K562 (cell line): Measurements from ENCODE around the gene ADM5. TPM values are rescaled to one million over a fixed set of nuclear protein-coding genes. Genes with fewer than 3 reads are reported as not detected.

Source experiments
- ATAC-seq: fragments of 200-7000 bp; cut with Tn5 transposase; 3 replicates; pipeline ENCODE4 v1.9.1; 2020; ENCODE audit warnings: moderate library complexity
- BruUV-seq: library from RNA; stranded (reverse); fragments of 400-500 nt; replicated peaks from 2 replicates; lab custom pipeline; 2021; lab: Mats Ljungman, UMichigan
- CTCF ChIA-PET: fragments of 300-600 bp; formaldehyde crosslinking; extraction: SDS; loops from one replicate; lab custom pipeline; 2021; ENCODE audit warnings: low intra/inter-chr PET ratio; lab: Yijun Ruan, JAX
- POLR2A ChIA-PET: fragments of 300-600, 350-650 bp; sonication (Branson Sonifier 250); formaldehyde crosslinking; extraction: SDS; loops from one replicate; lab custom pipeline; 2021; ENCODE audit warnings: antibody characterized with exemption, inconsistent platforms; lab: Yijun Ruan, JAX
- DNase-seq, 4 experiments: peaks; one replicate each; pipeline versions ENCODE4 v3.0.0 to v3.0.0-alpha.2; 2011 to 2018; ENCODE audit warnings: low spot score in 3 of 4, mixed read lengths in 3 of 4; ENCODE audit errors: extremely low read depth in 1 of 4
- FAIRE-seq: peaks from 2 replicates; lab custom pipeline; 2011; peaks lifted over from hg19 to GRCh38; lab: Jason Lieb, UNC
- H2AFZ ChIP-seq: 2 replicates; pipeline ENCODE4 v1.6.0; 2011; ENCODE audit warnings: low read depth, low read length, control low read depth, inconsistent platforms
- H3K27ac ChIP-seq: fragments of 200-600 bp; 3 replicates; pipeline ENCODE4 v1.8.0; 2011; ENCODE audit warnings: low read depth, mild to moderate bottlenecking, control low read depth, inconsistent platforms, low read length, moderate library complexity, mixed read lengths; ENCODE audit errors: extremely low read depth
- H3K27me3 ChIP-seq, 2 experiments: fragments of 300-600 bp in 1 of 2; 2 replicates in 1 of 2; 3 replicates in 1 of 2; pipeline versions ENCODE4 v1.6.0 to v1.8.0; 2011; ENCODE audit warnings: inconsistent platforms in 2 of 2, low read length in 2 of 2, mild to moderate bottlenecking in 1 of 2, mixed read lengths in 1 of 2, moderate library complexity in 1 of 2; ENCODE audit not compliant: control insufficient read depth in 2 of 2, insufficient read depth in 2 of 2
- H3K36me3 ChIP-seq: fragments of 300-600 bp; 3 replicates; pipeline ENCODE4 v1.8.0; 2011; ENCODE audit warnings: mild to moderate bottlenecking, low read length, inconsistent platforms; ENCODE audit not compliant: control insufficient read depth, insufficient read depth
- H3K4me1 ChIP-seq, 2 experiments: fragments of 200-600 bp in 1 of 2; replicated peaks in 1 of 2; 2 replicates in 1 of 2; 3 replicates in 1 of 2; pipeline versions ENCODE4 v1.5.1 to v1.8.0; 2011; ENCODE audit warnings: inconsistent platforms in 2 of 2, low read length in 2 of 2, mild to moderate bottlenecking in 1 of 2, mixed read lengths in 1 of 2, moderate library complexity in 1 of 2; ENCODE audit not compliant: control insufficient read depth in 2 of 2, insufficient read depth in 2 of 2
- H3K4me2 ChIP-seq: 2 replicates; pipeline ENCODE4 v1.6.1; 2011; ENCODE audit warnings: low read length, control low read depth, inconsistent platforms, mixed read lengths; ENCODE audit not compliant: insufficient read depth
- H3K4me3 ChIP-seq: fragments of 200-600 bp; sonication (generic), shearing (Covaris generic); 2 replicates; pipeline ENCODE4 v1.5.1; 2016; ENCODE audit warnings: control low read depth, inconsistent platforms
- H3K79me2 ChIP-seq: fragments of 200-600 bp; 3 replicates; pipeline ENCODE4 v1.8.0; 2011; ENCODE audit warnings: low read length, inconsistent platforms; ENCODE audit not compliant: control insufficient read depth, insufficient read depth
- H3K9ac ChIP-seq, 2 experiments: 2 replicates each; pipeline versions ENCODE4 v1.6.0 to v1.6.1; 2011; ENCODE audit warnings: low read depth in 2 of 2, low read length in 2 of 2, control low read depth in 1 of 2, inconsistent platforms in 1 of 2, mild to moderate bottlenecking in 1 of 2, mixed read lengths in 1 of 2; ENCODE audit not compliant: insufficient read depth in 1 of 2
- H3K9me1 ChIP-seq: one replicate; pipeline ENCODE4 v1.6.0; 2011; ENCODE audit warnings: inconsistent platforms, mild to moderate bottlenecking, low read length, moderate library complexity; ENCODE audit not compliant: control insufficient read depth, insufficient read depth
- H3K9me3 ChIP-seq: replicated peaks from 2 replicates; pipeline ENCODE4 v1.5.1; 2011; ENCODE audit warnings: low read depth, low read length, inconsistent platforms; ENCODE audit not compliant: control insufficient read depth, insufficient read depth
- H4K20me1 ChIP-seq: replicated peaks from 2 replicates; pipeline ENCODE4 v1.6.1; 2011; ENCODE audit warnings: low read length, inconsistent platforms, mixed read lengths; ENCODE audit not compliant: control insufficient read depth, insufficient read depth
- BCOR ChIP-seq: fragments of 450-650 bp; IDR thresholded peaks from 2 replicates; pipeline ENCODE4 v1.6.1; 2016
- CBX1 ChIP-seq: sonication (generic); IDR thresholded peaks from 2 replicates; pipeline ENCODE4 v1.6.1; 2016; ENCODE audit warnings: antibody characterized with exemption, low read depth, mild to moderate bottlenecking
- E2F1 ChIP-seq: sonication (generic); formaldehyde crosslinking; IDR thresholded peaks from 2 replicates; pipeline ENCODE4 v1.8.1; 2023; ENCODE audit warnings: mild to moderate bottlenecking, missing genetic modification reagents, moderate library complexity
- HDAC2 ChIP-seq: fragments of 450-650 bp; IDR thresholded peaks from 2 replicates; pipeline ENCODE4 v1.6.1; 2016; ENCODE audit warnings: mild to moderate bottlenecking
- HDAC6 ChIP-seq: IDR thresholded peaks from 2 replicates; pipeline ENCODE4 v1.6.1; 2012; ENCODE audit warnings: low read depth, mild to moderate bottlenecking, control low read depth, inconsistent platforms, low read length, moderate library complexity
- KDM1A ChIP-seq, 2 experiments: fragments of 450-650 bp; IDR thresholded peaks; 2 replicates each; pipeline ENCODE4 v1.6.1; 2016; ENCODE audit warnings: mild to moderate bottlenecking in 2 of 2
- PTBP1 ChIP-seq: fragments of 200-400 bp; formaldehyde crosslinking; IDR thresholded peaks from 2 replicates; pipeline ENCODE4 v1.6.1; 2017; ENCODE audit warnings: low read depth, low read length
- RBM25 ChIP-seq: fragments of 200-400 bp; formaldehyde crosslinking; IDR thresholded peaks from 2 replicates; pipeline ENCODE4 v1.6.1; 2018; ENCODE audit warnings: low read length, low read depth, moderate library complexity; ENCODE audit not compliant: severe bottlenecking
- SMARCA5 ChIP-seq: fragments of 450-650 bp; IDR thresholded peaks from 2 replicates; pipeline ENCODE4 v1.6.1; 2016
- ZFP36 ChIP-seq: fragments of 150-350 bp; IDR thresholded peaks from 2 replicates; pipeline ENCODE4 v1.6.1; 2018; ENCODE audit warnings: low read length, low read depth; ENCODE audit not compliant: partially characterized antibody
- WGBS: fragments of 100-300 bp; shearing (Covaris generic); methylation state at CpG from one replicate; pipeline ENCODE4 v1.1.6; 2016; ENCODE audit warnings: low coverage, mixed read lengths; ENCODE audit not compliant: insufficient coverage; ENCODE audit errors: missing lambda C conversion rate; 5-methylcytosine and 5-hydroxymethylcytosine counted together
- in situ Hi-C: fragments of 300-500 bp; cut with MboI; formaldehyde crosslinking; loops from 4 replicates; pipeline ENCODE4 v1.15.0; 2018; ENCODE audit warnings: inconsistent platforms, mixed read lengths
- intact Hi-C: fragments of 100-400 bp; cut with micrococcal nuclease; formaldehyde crosslinking; loops from 2 replicates; pipeline ENCODE4 v1.14.2; 2022
- polyA plus RNA-seq, 8 experiments: library from polyadenylated mRNA; depleted of rRNA in 4 of 8; stranded (reverse) in 5 of 8; unstranded in 3 of 8; fragments of >200 nt; fragmentation: Nextera tagmentation in 2 of 8; fragmentation: Illumina TruSeq in 1 of 8; extraction: Ambion mirVana in 2 of 8; extraction: Trizol in 1 of 8; gene quantifications; 2 replicates each; pipeline versions ENCODE4 v1.2.1 to v1.2.3, GENCODE V29; 2011 to 2014; ENCODE audit warnings: inconsistent platforms in 1 of 8, missing spikeins in 1 of 8
- total RNA-seq, 7 experiments: library from RNA; depleted of rRNA in 6 of 7; stranded (reverse); fragments of >200 nt in 6 of 7; fragmentation: Illumina TruSeq in 2 of 7; extraction: Trizol in 2 of 7; gene quantifications; 2 replicates each; pipeline versions ENCODE4 v1.2.1 to v1.2.3, GENCODE V29; 2011 to 2021; ENCODE audit warnings: low replicate concordance in 1 of 7

ADM5 gene
- total and polyA plus RNA-seq, 9 of the 15 experiments (the other 6 are each of a cell fraction or from before 2014, with no cell fraction given) = 0.13 to 8.4 (median 2.0) TPM; not detected in 1

- Histone ChIP-seq H3K9me3 (no peaks in the 10 kb centered on the region), H2AFZ (no peak overlapping the region), H3K4me2 (no peak overlapping the region), H3K36me3 (no peaks in the 10 kb centered on the region), H3K9ac (no peak overlapping the region; a peak in 1 of 4 replicates), H3K27me3 (no peaks in the 10 kb centered on the region), H3K79me2 (no peaks in the 10 kb centered on the region), H3K9me1 (no peaks in the 10 kb centered on the region), H3K4me1 (peaks cover 10 to 23% of the 10 kb centered on the region in 2 experiments; a peak in 4 of 5 replicates), H4K20me1 (no peaks in the 10 kb centered on the region), H3K27ac (no peak overlapping the region), H3K4me3 (no peak overlapping the region)
- CTCF ChIA-PET = no interaction called here
- ATAC-seq = no peak
- POLR2A ChIA-PET = interaction anchor here (1.4 kb wide), 1 partner anchor 11 kb away, joined by 3 read pairs; no protein-coding TSS in a partner anchor
- no peak for FAIRE-seq
- TF ChIP-seq BCOR (peak; percentile 96), KDM1A (IDR thresholded peaks at IDR 0.05) (peak; percentile 65 to 76), E2F1 (CRISPR knock-in tag) (no peak), PTBP1 (0 out of 2 replicates have a peak, but pooled peaks have one; percentile 38), SMARCA5 (peak; percentile 72; the same call in 1 of the 2 replicates), CBX1 (no peak), HDAC6 (no peak), RBM25 (peak; percentile 89), HDAC2 (0 out of 2 replicates have a peak, but pooled peaks have one; percentile 28), ZFP36 (peak; percentile 73)
- intact Hi-C loops = no loop called here
- WGBS = 73% methylated on average over 21 of the region's 22 CpGs
- BruUV-seq = no TSS peak
- in situ Hi-C loops = no loop called here
- no peak for DNase-seq
Observed at GRCh38 chr19:49704888-49705642, 15.7 kb downstream of the ADM5 start.
